HCT116 (cell line): Measurements from ENCODE around the gene CDK7. TPM values are rescaled to one million over a fixed set of nuclear protein-coding genes. Genes with fewer than 3 reads are reported as not detected.

Experiments
- ATAC-seq: fragments of 200-7000 bp; cut with Tn5 transposase; 2 replicates; pipeline ENCODE4 v1.9.1; 2020; ENCODE audit warnings: mild to moderate bottlenecking, moderate library complexity
- BruUV-seq: library from RNA; stranded (reverse); fragments of 400-500 nt; replicated peaks from 2 replicates; lab custom pipeline; 2021; lab: Mats Ljungman, UMichigan
- CTCF ChIA-PET: fragments of 300-600 bp; sonication (Branson Sonifier 250); formaldehyde crosslinking; loops from one replicate; lab custom pipeline; 2021; ENCODE audit warnings: antibody characterized with exemption; lab: Charles Lee
- POLR2A ChIA-PET: fragments of 300-600, 350-600 bp; sonication (Branson Sonifier 250); formaldehyde crosslinking; loops from one replicate; lab custom pipeline; 2021; ENCODE audit warnings: antibody characterized with exemption; lab: Charles Lee
- RAD21 ChIA-PET, 2 experiments: fragments of 300-600 bp; sonication (Branson Sonifier 250); formaldehyde crosslinking; loops; one replicate each; lab custom pipeline; 2023; ENCODE audit warnings: low total read pairs in 2 of 2; ENCODE audit not compliant: uncharacterized antibody in 2 of 2, unreplicated experiment in 2 of 2, low non-redundant PET in 1 of 2; lab: Charles Lee
- DNase-seq: peaks from one replicate; pipeline ENCODE4 v3.0.0-alpha.2; 2010; ENCODE audit warnings: low read depth, low spot score
- H2AFZ ChIP-seq: fragments of 200-600 bp; shearing (Covaris generic), sonication (generic); 2 replicates; pipeline ENCODE4 v1.6.1; 2017; ENCODE audit warnings: low read depth, mixed run types, mixed read lengths, antibody characterized with exemption, low read length; ENCODE audit not compliant: poor library complexity, severe bottlenecking
- H3K27ac ChIP-seq: 2 replicates; pipeline ENCODE4 v1.5.1; 2012; ENCODE audit warnings: low read depth, low read length
- H3K27me3 ChIP-seq: fragments of 200-600 bp; sonication (generic); 2 replicates; pipeline ENCODE4 v1.6.1; 2016; ENCODE audit warnings: mixed run types, low read length, mixed read lengths; ENCODE audit not compliant: insufficient read depth
- H3K36me3 ChIP-seq, 2 experiments: fragments of 200-500 bp in 1 of 2; fragments of 200-600 bp in 1 of 2; sonication (Bioruptor generic) in 1 of 2; sonication (generic) in 1 of 2; 2 replicates each; pipeline versions ENCODE4 v1.5.1 to v1.6.1; 2014 to 2016; ENCODE audit warnings: low read length in 2 of 2, inconsistent platforms in 1 of 2, mixed read lengths in 1 of 2, mixed run types in 1 of 2; ENCODE audit not compliant: insufficient read depth in 2 of 2, control insufficient read depth in 1 of 2
- H3K4me1 ChIP-seq, 2 experiments: fragments of 200-600 bp in 1 of 2; sonication (generic) in 1 of 2; 2 replicates each; pipeline versions ENCODE4 v1.5.1 to v1.6.1; 2012 to 2017; ENCODE audit warnings: low read length in 2 of 2, inconsistent platforms in 1 of 2, mild to moderate bottlenecking in 1 of 2, mixed read lengths in 1 of 2, mixed run types in 1 of 2, moderate library complexity in 1 of 2; ENCODE audit not compliant: insufficient read depth in 2 of 2, control insufficient read depth in 1 of 2
- H3K4me2 ChIP-seq: fragments of 200-600 bp; sonication (generic); 2 replicates; pipeline ENCODE4 v1.6.1; 2017; ENCODE audit warnings: mixed run types, low read length, mixed read lengths
- H3K4me3 ChIP-seq, 2 experiments: fragments of 200-600 bp in 1 of 2; sonication (generic) in 1 of 2; replicated peaks in 1 of 2; 2 replicates each; pipeline ENCODE4 v1.5.1; 2011 to 2016; ENCODE audit warnings: low read length in 2 of 2, control low read depth in 1 of 2, low read depth in 1 of 2, mild to moderate bottlenecking in 1 of 2, mixed read lengths in 1 of 2, mixed run types in 1 of 2
- H3K79me2 ChIP-seq: fragments of 200-600 bp; sonication (generic); 2 replicates; pipeline ENCODE4 v1.6.1; 2017; ENCODE audit warnings: mild to moderate bottlenecking, mixed run types, low read length, moderate library complexity, mixed read lengths; ENCODE audit not compliant: insufficient read depth
- H3K9ac ChIP-seq: fragments of 200-600 bp; sonication (generic); 2 replicates; pipeline ENCODE4 v1.6.1; 2016; ENCODE audit warnings: low read length, mixed read lengths
- H3K9me2 ChIP-seq: fragments of 200-600 bp; sonication (generic), shearing (Covaris generic); 2 replicates; pipeline ENCODE4 v1.6.1; 2017; ENCODE audit warnings: mixed run types, mild to moderate bottlenecking, moderate library complexity; ENCODE audit not compliant: insufficient read depth
- H3K9me3 ChIP-seq, 2 experiments: fragments of 200-500 bp in 1 of 2; fragments of 200-600 bp in 1 of 2; sonication (Bioruptor generic) in 1 of 2; sonication (generic) in 1 of 2; 2 replicates each; pipeline ENCODE4 v1.6.1; 2014 to 2017; ENCODE audit warnings: low read length in 2 of 2, mixed read lengths in 2 of 2, inconsistent platforms in 1 of 2, low read depth in 1 of 2, mild to moderate bottlenecking in 1 of 2, mixed run types in 1 of 2, moderate library complexity in 1 of 2; ENCODE audit not compliant: control insufficient read depth in 1 of 2, insufficient read depth in 1 of 2
- H4K20me1 ChIP-seq: fragments of 200-600 bp; sonication (generic), shearing (Covaris generic); 2 replicates; pipeline ENCODE4 v1.6.1; 2017; ENCODE audit warnings: mixed run types, mild to moderate bottlenecking, moderate library complexity; ENCODE audit not compliant: insufficient read depth
- CEBPB ChIP-seq: IDR thresholded peaks from 2 replicates; pipeline ENCODE4 v1.6.1; 2012; ENCODE audit warnings: low read depth
- EGR1 ChIP-seq: IDR thresholded peaks from 2 replicates; pipeline ENCODE4 v1.6.1; 2012; ENCODE audit warnings: low read depth
- EZH2phosphoT487 ChIP-seq: fragments of 200-600 bp; IDR thresholded peaks from 2 replicates; pipeline ENCODE4 v1.6.1; 2018; ENCODE audit warnings: antibody characterized with exemption, borderline replicate concordance
- JUND ChIP-seq: IDR thresholded peaks from 2 replicates; pipeline ENCODE4 v1.6.1; 2012
- POLR2A ChIP-seq: IDR thresholded peaks from 2 replicates; pipeline ENCODE4 v1.7.0; 2011; ENCODE audit warnings: borderline replicate concordance; ENCODE audit not compliant: insufficient read depth, insufficient read length; ENCODE audit errors: extremely low read depth
- POLR2AphosphoS5 ChIP-seq: IDR thresholded peaks from 2 replicates; pipeline ENCODE4 v1.6.1; 2011; ENCODE audit warnings: mild to moderate bottlenecking, low read depth, low read length, moderate library complexity
- RAD21 ChIP-seq: IDR thresholded peaks from 2 replicates; pipeline ENCODE4 v1.6.1; 2012; ENCODE audit warnings: low read depth, mild to moderate bottlenecking
- SRF ChIP-seq: IDR thresholded peaks from 2 replicates; pipeline ENCODE4 v1.6.1; 2012; ENCODE audit warnings: low read depth
- TCF7L2 ChIP-seq: IDR thresholded peaks from 2 replicates; pipeline ENCODE4 v1.7.0; 2011; ENCODE audit warnings: borderline replicate concordance, inconsistent platforms; ENCODE audit not compliant: insufficient read depth, insufficient read length; ENCODE audit errors: extremely low read depth
- YY1 ChIP-seq: IDR thresholded peaks from 2 replicates; pipeline ENCODE4 v1.6.1; 2011; ENCODE audit warnings: low read length, low read depth, moderate library complexity, mild to moderate bottlenecking; ENCODE audit not compliant: insufficient replicate concordance; ENCODE audit errors: extremely low read depth
- ZNF274 ChIP-seq: fragments of 200-500 bp; sonication (Bioruptor generic); IDR thresholded peaks from 2 replicates; pipeline ENCODE4 v1.6.1; 2014; ENCODE audit warnings: mild to moderate bottlenecking, low read depth, low read length, inconsistent platforms
- intact Hi-C: fragments of 100-400 bp; cut with micrococcal nuclease; formaldehyde crosslinking; loops from 2 replicates; pipeline ENCODE4 v1.10.0; 2022
- total RNA-seq: library from RNA; stranded (reverse); gene quantifications from one replicate; pipeline ENCODE4 v1.2.1, GENCODE V29; 2021; ENCODE audit not compliant: unreplicated experiment
- TF ChIP-seq, protein P1 (sequence below), 3 experiments: fragments of 200-600 bp in 1 of 3; sonication (generic) in 1 of 3; IDR thresholded peaks in 2 of 3; conservative IDR thresholded peaks in 1 of 3; 2 replicates each; pipeline ENCODE4 v1.5.1; 2012 to 2017; ENCODE audit warnings: low read depth in 2 of 3, low read length in 2 of 3, antibody characterized with exemption in 1 of 3, borderline replicate concordance in 1 of 3, control low read depth in 1 of 3, mild to moderate bottlenecking in 1 of 3, mixed read lengths in 1 of 3, mixed run types in 1 of 3, moderate library complexity in 1 of 3; ENCODE audit not compliant: insufficient read depth in 1 of 3
- TF ChIP-seq, protein P2 (sequence below): IDR thresholded peaks from 2 replicates; pipeline ENCODE4 v1.6.1; 2012
- TF ChIP-seq, protein P3 (sequence below): IDR thresholded peaks from 2 replicates; pipeline ENCODE4 v1.6.1; 2012; ENCODE audit warnings: low read depth

The CDK7 gene
- total RNA-seq, 1 experiment from 2014 or later: 67.0 TPM

DNA sequence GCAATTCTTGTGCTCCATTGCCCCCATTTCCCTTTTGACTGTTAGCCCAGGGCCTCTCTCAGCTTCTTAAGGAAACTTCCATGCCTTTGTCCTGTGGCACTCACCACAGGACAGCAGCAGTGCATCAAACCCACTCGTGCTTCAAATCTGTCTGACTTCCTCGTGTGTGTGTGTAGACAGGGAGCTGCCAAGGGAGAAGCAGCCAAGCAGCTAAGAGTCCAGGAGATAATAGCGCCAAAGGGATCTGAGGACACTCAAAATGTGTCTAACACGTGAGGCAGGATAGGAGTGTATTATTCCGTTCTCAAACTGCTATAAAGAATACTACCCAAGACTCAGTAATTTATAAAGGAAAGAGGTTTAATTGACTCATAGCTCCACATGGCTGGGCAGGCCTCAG, 44.8 kb downstream of the CDK7 start:
- Histone ChIP-seq H3K4me2 (no peak overlapping the region), H4K20me1 (no peaks in the 10 kb centered on the region), H2AFZ (no peak overlapping the region), H3K9ac (no peak overlapping the region), H3K36me3 (peaks cover 9 to 16% of the 10 kb centered on the region in 2 experiments; a peak in 3 of 4 replicates), H3K27me3 (no peaks in the 10 kb centered on the region), H3K27ac (no peak overlapping the region), H3K4me3 (no peak overlapping the region), H3K79me2 (no peaks in the 10 kb centered on the region), H3K9me2 (no peaks in the 10 kb centered on the region), H3K4me1 (no peaks in the 10 kb centered on the region), H3K9me3 (no peaks in the 10 kb centered on the region)
- no peak for DNase-seq
- ATAC-seq: no peak
- CTCF ChIA-PET: no interaction called here
- intact Hi-C loops: no loop called here
- RAD21 ChIA-PET: no interaction called here
- BruUV-seq: no TSS peak
- TF ChIP-seq JUND (no peak), EZH2phosphoT487 (no peak), SRF (no peak), CEBPB (no peak), YY1 (no peak), POLR2AphosphoS5 (no peak), ZNF274 (no peak), TCF7L2 (no peak), EGR1 (no peak), POLR2A (no peak), RAD21 (no peak)
- TF ChIP-seq, protein P1, sequence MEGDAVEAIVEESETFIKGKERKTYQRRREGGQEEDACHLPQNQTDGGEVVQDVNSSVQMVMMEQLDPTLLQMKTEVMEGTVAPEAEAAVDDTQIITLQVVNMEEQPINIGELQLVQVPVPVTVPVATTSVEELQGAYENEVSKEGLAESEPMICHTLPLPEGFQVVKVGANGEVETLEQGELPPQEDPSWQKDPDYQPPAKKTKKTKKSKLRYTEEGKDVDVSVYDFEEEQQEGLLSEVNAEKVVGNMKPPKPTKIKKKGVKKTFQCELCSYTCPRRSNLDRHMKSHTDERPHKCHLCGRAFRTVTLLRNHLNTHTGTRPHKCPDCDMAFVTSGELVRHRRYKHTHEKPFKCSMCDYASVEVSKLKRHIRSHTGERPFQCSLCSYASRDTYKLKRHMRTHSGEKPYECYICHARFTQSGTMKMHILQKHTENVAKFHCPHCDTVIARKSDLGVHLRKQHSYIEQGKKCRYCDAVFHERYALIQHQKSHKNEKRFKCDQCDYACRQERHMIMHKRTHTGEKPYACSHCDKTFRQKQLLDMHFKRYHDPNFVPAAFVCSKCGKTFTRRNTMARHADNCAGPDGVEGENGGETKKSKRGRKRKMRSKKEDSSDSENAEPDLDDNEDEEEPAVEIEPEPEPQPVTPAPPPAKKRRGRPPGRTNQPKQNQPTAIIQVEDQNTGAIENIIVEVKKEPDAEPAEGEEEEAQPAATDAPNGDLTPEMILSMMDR (IDR thresholded peaks at IDR 0.05 in 2 of 3, conservative IDR thresholded peaks at IDR 0.05 in 1 of 3; ENCODE audit: borderline replicate concordance in 1 of 3, insufficient read depth in 1 of 3, low read depth in 2 of 3, low read length in 2 of 3): no peak
- TF ChIP-seq, protein P2, sequence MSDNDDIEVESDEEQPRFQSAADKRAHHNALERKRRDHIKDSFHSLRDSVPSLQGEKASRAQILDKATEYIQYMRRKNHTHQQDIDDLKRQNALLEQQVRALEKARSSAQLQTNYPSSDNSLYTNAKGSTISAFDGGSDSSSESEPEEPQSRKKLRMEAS: no peak
- TF ChIP-seq, protein P3, sequence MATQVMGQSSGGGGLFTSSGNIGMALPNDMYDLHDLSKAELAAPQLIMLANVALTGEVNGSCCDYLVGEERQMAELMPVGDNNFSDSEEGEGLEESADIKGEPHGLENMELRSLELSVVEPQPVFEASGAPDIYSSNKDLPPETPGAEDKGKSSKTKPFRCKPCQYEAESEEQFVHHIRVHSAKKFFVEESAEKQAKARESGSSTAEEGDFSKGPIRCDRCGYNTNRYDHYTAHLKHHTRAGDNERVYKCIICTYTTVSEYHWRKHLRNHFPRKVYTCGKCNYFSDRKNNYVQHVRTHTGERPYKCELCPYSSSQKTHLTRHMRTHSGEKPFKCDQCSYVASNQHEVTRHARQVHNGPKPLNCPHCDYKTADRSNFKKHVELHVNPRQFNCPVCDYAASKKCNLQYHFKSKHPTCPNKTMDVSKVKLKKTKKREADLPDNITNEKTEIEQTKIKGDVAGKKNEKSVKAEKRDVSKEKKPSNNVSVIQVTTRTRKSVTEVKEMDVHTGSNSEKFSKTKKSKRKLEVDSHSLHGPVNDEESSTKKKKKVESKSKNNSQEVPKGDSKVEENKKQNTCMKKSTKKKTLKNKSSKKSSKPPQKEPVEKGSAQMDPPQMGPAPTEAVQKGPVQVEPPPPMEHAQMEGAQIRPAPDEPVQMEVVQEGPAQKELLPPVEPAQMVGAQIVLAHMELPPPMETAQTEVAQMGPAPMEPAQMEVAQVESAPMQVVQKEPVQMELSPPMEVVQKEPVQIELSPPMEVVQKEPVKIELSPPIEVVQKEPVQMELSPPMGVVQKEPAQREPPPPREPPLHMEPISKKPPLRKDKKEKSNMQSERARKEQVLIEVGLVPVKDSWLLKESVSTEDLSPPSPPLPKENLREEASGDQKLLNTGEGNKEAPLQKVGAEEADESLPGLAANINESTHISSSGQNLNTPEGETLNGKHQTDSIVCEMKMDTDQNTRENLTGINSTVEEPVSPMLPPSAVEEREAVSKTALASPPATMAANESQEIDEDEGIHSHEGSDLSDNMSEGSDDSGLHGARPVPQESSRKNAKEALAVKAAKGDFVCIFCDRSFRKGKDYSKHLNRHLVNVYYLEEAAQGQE: no peak
- POLR2A ChIA-PET: no interaction called here
